Endodermal cell (in vitro differentiated cells): ENCODE data around the gene ZFYVE21. TPM values are rescaled to one million over a fixed set of nuclear protein-coding genes. Genes with fewer than 3 reads are reported as not detected.

Experiments
- DNase-seq: peaks from one replicate; pipeline ENCODE4 v3.0.0-alpha.2; 2017
- H3K27ac ChIP-seq: 2 replicates; pipeline ENCODE4 v1.5.1; 2013; ENCODE audit warnings: mild to moderate bottlenecking, low read depth, low read length, moderate library complexity
- H3K27me3 ChIP-seq: 2 replicates; pipeline ENCODE4 v1.6.1; 2013; ENCODE audit warnings: mild to moderate bottlenecking, low read length, moderate library complexity; ENCODE audit not compliant: insufficient read depth, control insufficient read depth, poor library complexity, severe bottlenecking
- H3K36me3 ChIP-seq: 2 replicates; pipeline ENCODE4 v1.7.0; 2013; ENCODE audit warnings: mild to moderate bottlenecking, low read length, moderate library complexity; ENCODE audit not compliant: control insufficient read depth, insufficient read depth
- H3K4me1 ChIP-seq: one replicate; pipeline ENCODE4 v1.7.0; 2013; ENCODE audit warnings: low read length; ENCODE audit not compliant: control insufficient read depth, insufficient read depth
- H3K4me3 ChIP-seq: 2 replicates; pipeline ENCODE4 v1.5.1; 2013; ENCODE audit warnings: mild to moderate bottlenecking, low read length, moderate library complexity
- H3K9ac ChIP-seq: 2 replicates; pipeline ENCODE4 v1.6.1; 2013; ENCODE audit warnings: mild to moderate bottlenecking, low read length, moderate library complexity; ENCODE audit not compliant: poor library complexity, severe bottlenecking; ENCODE audit errors: extremely low read depth
- H3K9me3 ChIP-seq: 2 replicates; pipeline ENCODE4 v1.6.1; 2013; ENCODE audit warnings: mild to moderate bottlenecking, low read length, moderate library complexity; ENCODE audit not compliant: control insufficient read depth
- H3K27ac Mint-ChIP-seq: 2 replicates; pipeline ENCODE4 v1.8.0; 2020; ENCODE audit warnings: mixed read lengths
- H3K27me3 Mint-ChIP-seq: 2 replicates; pipeline ENCODE4 v1.8.0; 2021; ENCODE audit warnings: mild to moderate bottlenecking, mixed read lengths; ENCODE audit not compliant: insufficient read depth
- H3K36me3 Mint-ChIP-seq: 2 replicates; pipeline ENCODE4 v1.8.0; 2020; ENCODE audit warnings: low read depth, mixed read lengths
- H3K4me1 Mint-ChIP-seq: 2 replicates; pipeline ENCODE4 v1.8.0; 2020; ENCODE audit warnings: mixed read lengths
- H3K4me3 Mint-ChIP-seq: 2 replicates; pipeline ENCODE4 v1.8.0; 2020; ENCODE audit warnings: mild to moderate bottlenecking, moderate library complexity, mixed read lengths
- H3K9me3 Mint-ChIP-seq: 2 replicates; pipeline ENCODE4 v1.8.0; 2020; ENCODE audit warnings: mild to moderate bottlenecking, mixed read lengths
- CTCF ChIP-seq: fragments of 200-600 bp; sonication (generic); conservative IDR thresholded peaks from 2 replicates; pipeline ENCODE4 v1.5.0; 2021; ENCODE audit warnings: antibody characterized with exemption, mild to moderate bottlenecking
- WGBS, 2 experiments: methylation state at CpG; one replicate each; pipeline versions ENCODE4 v1.1.5 to v1.1.7; 2013; ENCODE audit warnings: missing lambda C conversion rate in 2 of 2, mixed read lengths in 1 of 2; ENCODE audit not compliant: insufficient coverage in 1 of 2, insufficient read length in 1 of 2; 5-methylcytosine and 5-hydroxymethylcytosine counted together
- total RNA-seq, 2 donors: library from RNA; stranded (reverse); fragmentation: NEBNext Ultra II Directional in 1 of 2; extraction: Animal tissue kit (Norgen Biotek cat#: 25700) in 1 of 2; gene quantifications; 2 replicates in 1 of 2; 3 replicates in 1 of 2; pipeline ENCODE4 v1.2.1, GENCODE V29; 2021

Gene ZFYVE21
- total RNA-seq, 2 donors from 2014 or later: 42.5 to 55.6 TPM

GRCh38 chr14:103725001-103725682 lies 9.5 kb downstream of the ZFYVE21 start:
- Mint-ChIP-seq H3K27ac (no peak overlapping the region), H3K4me1 (peaks cover 20% of the 10 kb centered on the region), H3K27me3 (no peaks in the 10 kb centered on the region), H3K36me3 (peaks cover 18% of the 10 kb centered on the region), H3K4me3 (no peak overlapping the region), H3K9me3 (peaks cover 1% of the 10 kb centered on the region)
- Histone ChIP-seq H3K9me3 (no peaks in the 10 kb centered on the region), H3K27me3 (no peaks in the 10 kb centered on the region), H3K9ac (no peak overlapping the region), H3K36me3 (peaks cover 24% of the 10 kb centered on the region), H3K4me1 (peaks cover 11% of the 10 kb centered on the region), H3K27ac (no peak overlapping the region), H3K4me3 (no peak overlapping the region)
- no peak for TF ChIP-seq CTCF
- WGBS, 2 experiments: 95 to 96% methylated on average over 19 to 29 of the region's 29 CpGs
- no peak for DNase-seq

GRCh38 chr14:103725739-103726395 lies 10.3 kb downstream of the ZFYVE21 start:
- H3K27me3 Mint-ChIP-seq: no peaks in the 10 kb centered on the region
- H3K36me3 ChIP-seq: peaks cover 30% of the 10 kb centered on the region
- no peaks in the 10 kb centered on the region for H3K27me3 ChIP-seq
- no peak overlapping the region for H3K4me3 Mint-ChIP-seq
- TF ChIP-seq CTCF: no peak
- H3K27ac Mint-ChIP-seq: no peak overlapping the region
- no peak overlapping the region for H3K4me3 ChIP-seq
- peaks cover 11% of the 10 kb centered on the region for H3K4me1 ChIP-seq
- H3K9me3 ChIP-seq: no peaks in the 10 kb centered on the region
- H3K27ac ChIP-seq: no peak overlapping the region
- H3K9me3 Mint-ChIP-seq: peaks cover 1% of the 10 kb centered on the region
- H3K4me1 Mint-ChIP-seq: peaks cover 20% of the 10 kb centered on the region
- peaks cover 22% of the 10 kb centered on the region for H3K36me3 Mint-ChIP-seq
- H3K9ac ChIP-seq: no peak overlapping the region
- DNase-seq: no peak
- WGBS, 2 experiments: 95 to 96% methylated on average over 16 of the region's 16 CpGs

GRCh38 chr14:103726474-103726873 lies 10.9 kb downstream of the ZFYVE21 start:
- H3K4me1 Mint-ChIP-seq: peaks cover 20% of the 10 kb centered on the region
- WGBS, 2 experiments: 94% methylated on average over 12 to 18 of the region's 18 CpGs

More at GRCh38 chr14:103726474-103726873, 10.9 kb downstream of the ZFYVE21 start:
- Histone ChIP-seq H3K9ac (no peak overlapping the region), H3K36me3 (peaks cover 30% of the 10 kb centered on the region), H3K27me3 (no peaks in the 10 kb centered on the region), H3K4me3 (no peak overlapping the region), H3K27ac (no peak overlapping the region), H3K4me1 (peaks cover 11% of the 10 kb centered on the region), H3K9me3 (no peaks in the 10 kb centered on the region)
- Mint-ChIP-seq H3K9me3 (peaks cover 1% of the 10 kb centered on the region), H3K4me3 (no peak overlapping the region), H3K27me3 (no peaks in the 10 kb centered on the region), H3K27ac (no peak overlapping the region), H3K36me3 (peaks cover 23% of the 10 kb centered on the region)
- DNase-seq: no peak
- TF ChIP-seq CTCF: no peak
